Hypothalamus (tissue), 51 donors: ENCODE measurements around the gene ZNRD2.
A peak's percentile ranks its signal among the peaks of the same experiment; 100 is the strongest.
"Not testable (repeated sequence)": the region's sequence is repeated elsewhere in the genome, so short reads cannot be mapped to it uniquely, and the experiment has no call there.

Experiments
- DNase-seq, 51 donors: peaks; one replicate each; lab custom pipeline; 2025; lab: John Stamatoyannopoulos, UW

ZNRD2 gene

DNA sequence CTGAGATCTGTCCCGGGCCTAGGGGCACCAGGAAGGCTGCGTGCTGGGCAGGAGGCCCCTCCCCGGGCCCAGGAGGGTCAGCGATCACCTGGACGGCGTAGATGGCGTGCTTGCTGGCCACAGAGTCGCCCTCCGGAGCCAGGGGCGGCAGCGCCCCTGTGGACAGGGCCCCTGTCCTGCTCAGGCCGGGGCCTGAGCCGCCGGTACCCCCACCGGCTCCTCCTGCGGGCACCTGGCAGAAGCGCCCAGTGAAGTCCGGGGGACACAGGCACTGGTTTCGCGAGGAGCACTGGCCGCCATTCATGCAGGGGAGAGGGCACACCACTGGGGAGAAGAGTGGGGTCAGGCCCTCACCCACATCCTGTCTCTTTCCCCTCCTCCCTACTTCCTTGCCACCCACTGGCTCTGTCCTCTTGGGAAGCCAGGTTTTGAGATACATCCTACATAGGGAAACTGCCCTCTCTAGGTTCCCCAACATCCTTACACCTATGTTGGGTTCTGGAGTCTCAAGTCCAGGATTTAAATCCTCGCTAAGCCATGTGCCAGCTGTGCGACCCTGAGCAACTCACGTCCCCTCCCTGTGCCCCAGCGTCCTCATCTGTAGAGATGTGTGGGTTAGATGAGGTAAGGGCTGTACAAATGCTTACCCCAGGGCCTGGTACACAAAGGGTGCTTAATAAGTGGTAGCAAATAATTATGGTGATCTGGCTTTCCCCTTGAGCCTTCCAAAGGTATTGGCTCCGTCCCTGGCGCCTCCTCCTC lies 16.0 kb upstream of the ZNRD2 start:
- no peak for DNase-seq

GRCh38 chr11:65554842-65555430 lies 15.3 kb upstream of the ZNRD2 start:
- no peak for DNase-seq

- peak in 6 of 51 donors; percentile 14 to 49 (median 27) for DNase-seq
These were observed 14.5 kb upstream of the ZNRD2 start for GRCh38 chr11:65555693-65556231.

- DNase-seq, result no peak
These were observed 13.6 kb upstream of the ZNRD2 start for GRCh38 chr11:65556470-65557279.

- peak in 15 of 51 donors; percentile 22 to 63 (median 39) for DNase-seq
These were observed 12.8 kb upstream of the ZNRD2 start for GRCh38 chr11:65557280-65558001.

GRCh38 chr11:65558002-65558929 lies 12.0 kb upstream of the ZNRD2 start, which contains the start of gene LTBP3:
LTBP3 (minus strand) TSS chr11:65558359; CDS start chr11:65557959, 400 bp downstream.
- peak in 50 of 51 donors; percentile 37 to 88 (median 75) for DNase-seq

- peak in 42 of 51 donors; percentile 32 to 78 (median 66) for DNase-seq
These were observed 11.3 kb upstream of the ZNRD2 start for GRCh38 chr11:65558930-65559509.

- DNase-seq, result no peak
These were observed 10.7 kb upstream of the ZNRD2 start for GRCh38 chr11:65559535-65559934.

DNA sequence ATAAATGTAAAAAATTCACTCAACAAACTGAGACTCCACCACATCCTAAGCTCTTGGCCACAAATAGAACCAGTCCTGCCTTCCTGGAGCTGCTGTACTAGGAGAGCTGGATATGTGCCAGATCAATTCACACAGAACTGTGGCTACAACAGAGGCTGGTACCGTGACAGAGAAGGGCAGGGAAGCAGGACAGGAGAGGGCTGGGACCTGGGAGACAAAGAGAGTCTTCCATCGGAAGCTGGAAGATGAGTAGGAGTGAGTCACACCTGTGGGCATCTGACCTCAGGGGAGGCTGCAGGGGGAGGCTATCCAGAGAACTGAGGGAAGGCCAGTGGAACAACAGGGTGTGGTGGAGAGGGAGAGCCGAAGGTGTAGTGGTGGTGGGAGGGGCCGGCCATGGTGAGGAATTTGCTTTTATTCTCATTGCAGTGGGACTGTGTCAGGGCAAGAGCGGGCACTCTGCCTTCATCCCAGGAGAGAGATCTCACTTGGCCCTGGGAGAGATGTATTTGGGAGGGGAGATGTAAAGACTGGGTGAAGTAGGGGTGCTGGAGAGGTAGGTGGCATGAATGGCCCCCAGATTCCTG lies 10.2 kb upstream of the ZNRD2 start:
- DNase-seq, result peak in 3 of 51 donors; percentile 14 to 25 (median 20)

DNA sequence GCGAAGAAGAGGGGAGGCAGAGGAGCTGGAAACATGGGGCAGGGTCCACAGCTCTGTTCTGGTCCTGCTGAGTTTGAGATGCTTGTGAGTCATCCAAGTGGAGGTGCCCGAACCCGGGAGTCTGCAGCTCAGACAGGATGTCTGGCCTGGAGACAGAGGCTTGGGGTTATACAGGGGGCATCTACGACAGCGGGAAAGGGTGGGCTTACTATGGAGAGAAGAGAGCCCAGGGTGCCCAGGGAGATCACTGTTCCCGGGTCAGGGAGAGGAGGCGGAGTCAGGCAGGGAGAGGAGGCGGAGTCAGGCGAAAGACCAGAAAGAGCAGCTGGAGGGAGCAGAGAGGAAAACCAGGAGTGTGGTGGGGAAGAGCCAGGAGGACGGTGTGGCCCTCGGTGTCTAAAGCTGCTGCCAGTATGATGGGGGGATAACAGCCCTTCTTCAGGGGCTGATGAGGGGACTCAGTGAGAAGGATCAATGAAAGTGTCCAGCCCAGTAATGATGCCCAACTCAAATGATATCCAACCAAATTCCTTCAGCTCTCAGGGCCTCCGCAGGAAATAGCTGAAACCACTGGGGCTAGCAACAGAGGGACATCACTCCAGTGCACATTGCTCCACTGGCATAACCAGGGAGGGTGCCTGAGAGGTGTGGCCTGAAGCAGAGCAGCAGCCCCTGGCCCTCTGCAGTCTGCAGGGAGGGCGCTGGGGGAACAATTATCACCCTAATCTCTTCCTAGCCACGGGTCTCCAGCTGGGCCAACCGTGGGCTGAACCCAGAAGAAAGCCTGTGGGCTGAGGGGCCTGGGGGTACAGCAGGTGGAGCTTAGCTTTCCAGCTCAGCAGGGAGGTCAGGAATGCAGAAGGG lies 9.5 kb upstream of the ZNRD2 start:
- DNase-seq, result peak in 17 of 51 donors; percentile 21 to 68 (median 43)

DNA sequence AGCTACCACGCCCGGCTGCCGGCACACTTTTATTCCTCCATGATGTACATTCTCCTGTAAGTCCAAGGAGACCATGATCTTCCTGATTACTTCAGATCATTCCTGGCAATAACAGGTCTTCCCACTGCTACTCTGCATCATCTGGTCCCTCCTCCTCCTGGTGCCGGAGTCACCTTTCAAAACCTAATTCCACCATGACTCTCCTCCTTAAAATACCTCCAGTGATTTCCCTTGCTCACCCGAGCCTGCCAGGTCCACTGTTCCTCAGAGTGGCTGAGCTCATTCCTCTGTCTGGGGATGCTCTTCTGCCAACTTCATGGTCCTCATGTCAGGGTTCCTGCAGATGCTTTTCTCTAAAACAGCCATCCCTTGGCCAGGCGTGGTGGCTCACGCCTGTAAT lies 8.3 kb upstream of the ZNRD2 start:
- DNase-seq, result no peak

DNA sequence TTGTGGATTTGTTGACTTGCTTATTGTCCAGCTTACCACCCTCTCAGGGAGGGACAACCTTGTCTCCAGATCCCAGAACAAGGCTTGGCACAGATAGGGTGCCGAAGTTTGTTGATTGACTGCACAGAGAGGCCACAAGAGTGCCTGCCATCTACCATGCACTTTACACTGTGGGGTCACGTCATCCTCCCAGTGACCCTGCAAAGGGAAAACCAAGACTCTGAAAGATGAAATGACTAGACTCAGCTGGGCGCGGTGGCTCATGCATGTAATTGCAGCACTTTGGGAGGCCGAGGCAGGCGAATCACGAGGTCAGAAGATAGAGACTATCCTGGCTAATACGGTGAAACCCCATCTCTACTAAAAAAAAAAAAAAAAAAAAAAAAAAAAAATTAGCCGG lies 7.5 kb upstream of the ZNRD2 start:
- no peak for DNase-seq

DNA sequence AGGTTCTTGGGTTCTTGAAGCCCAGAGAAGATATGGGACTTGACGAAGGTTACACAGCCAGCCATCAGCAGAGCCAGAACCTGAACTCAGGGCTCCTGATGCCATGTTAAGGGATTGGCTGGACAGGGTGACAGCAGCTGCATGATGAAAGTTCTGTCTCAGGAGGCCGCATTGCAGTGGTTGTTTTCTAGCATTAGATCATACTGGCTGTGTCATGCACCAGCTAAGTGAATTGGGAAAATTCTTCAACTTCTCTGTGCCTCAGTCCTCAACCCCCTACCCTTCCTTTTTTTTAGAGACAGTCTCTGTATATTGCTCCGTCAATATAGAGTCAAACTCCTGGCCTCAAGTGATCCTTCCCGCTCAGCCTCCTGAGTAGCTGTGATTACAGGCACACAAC lies 6.7 kb upstream of the ZNRD2 start:
- no peak for DNase-seq

DNA sequence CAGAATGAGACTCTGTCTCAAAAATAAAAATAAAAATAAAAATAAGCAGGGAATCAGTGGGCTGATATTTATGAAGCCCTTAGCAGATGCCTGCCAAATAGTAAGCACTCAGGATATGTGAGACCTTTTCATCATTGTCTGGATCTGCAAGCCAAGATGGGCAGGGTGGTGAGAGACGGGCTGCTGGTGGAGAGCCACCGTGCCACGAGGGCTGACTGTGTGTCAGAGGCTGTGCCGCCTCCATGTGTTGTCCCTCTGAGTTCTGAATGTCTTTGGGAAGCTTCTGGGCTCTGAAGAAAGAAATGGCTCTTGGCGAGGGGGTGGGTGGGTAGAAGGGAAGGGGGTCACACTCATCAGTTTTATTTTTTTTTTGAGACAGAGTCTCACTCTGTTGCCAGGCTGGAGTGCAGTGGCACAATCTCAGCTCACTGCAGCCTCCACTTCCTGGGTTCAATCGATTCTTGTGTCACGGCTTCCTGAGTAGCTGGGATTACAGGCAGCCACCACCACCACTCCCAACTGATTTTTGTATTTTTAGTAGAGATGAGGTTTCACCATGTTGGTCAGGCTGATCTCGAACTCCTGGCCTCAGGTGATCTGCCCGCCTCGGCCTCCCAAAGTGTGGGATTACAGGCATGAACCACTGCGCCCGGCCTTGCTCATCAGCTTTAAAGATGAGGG lies 5.3 kb upstream of the ZNRD2 start:
- DNase-seq, result not testable (repeated sequence)

DNA sequence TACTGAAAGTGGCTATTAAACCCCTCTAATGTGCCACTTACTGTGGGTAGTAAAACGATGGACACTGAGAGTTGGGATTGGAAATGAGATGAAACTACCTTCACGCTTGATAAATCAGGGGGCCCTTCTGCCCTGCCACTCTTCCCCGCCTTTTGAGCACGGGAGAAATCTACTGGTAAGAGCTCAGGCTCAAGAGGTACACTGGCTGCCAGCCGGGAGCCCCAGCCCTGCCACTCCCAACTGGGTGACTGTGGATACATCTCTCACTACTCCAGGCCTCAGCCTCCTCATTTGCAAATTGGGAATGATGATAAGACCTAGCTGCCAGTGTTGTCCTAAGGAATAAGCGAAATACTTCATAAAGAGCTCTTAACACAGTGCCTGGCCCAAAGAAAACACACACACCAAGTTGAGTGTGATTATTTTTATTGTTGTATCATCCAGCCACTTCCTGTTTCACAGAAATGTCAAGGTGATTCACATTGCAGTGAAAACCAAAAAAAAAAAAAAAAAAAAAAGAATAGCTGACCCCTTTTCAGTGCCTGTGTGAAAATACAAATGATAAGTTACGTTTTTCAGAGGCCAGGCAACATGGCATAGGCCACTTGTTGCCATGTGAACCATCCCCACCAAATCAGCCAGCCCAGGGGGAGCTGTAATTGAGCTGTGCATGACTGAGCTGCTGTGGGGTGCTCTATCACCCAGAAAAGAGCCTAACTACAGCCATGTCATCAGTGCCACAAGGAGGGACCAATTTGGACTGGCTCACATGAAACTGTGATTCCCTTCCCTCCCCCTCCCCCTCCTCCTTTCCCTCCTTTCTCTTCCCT lies 4.4 kb upstream of the ZNRD2 start:
- DNase-seq, result no peak
